GM12878 (cell line): ENCODE data around the gene SNRPD3. TPM values are rescaled to one million over a fixed set of nuclear protein-coding genes. Genes with fewer than 3 reads are reported as not detected.

ENCODE experiments used
- ATAC-seq: fragments of 200-7000 bp; cut with Tn5 transposase; 3 replicates; pipeline ENCODE4 v1.9.1; 2020; ENCODE audit warnings: mild to moderate bottlenecking, moderate library complexity
- BruUV-seq: library from RNA; stranded (reverse); fragments of 400-500 nt; replicated peaks from 2 replicates; lab custom pipeline; 2021; lab: Mats Ljungman, UMichigan
- CTCF ChIA-PET: fragments of 300-600 bp; sonication (Branson Sonifier 250); formaldehyde crosslinking; extraction: SDS; loops from one replicate; lab custom pipeline; 2021; ENCODE audit warnings: inconsistent platforms; lab: Yijun Ruan, JAX
- POLR2A ChIA-PET: fragments of 350-600 bp; formaldehyde crosslinking; extraction: SDS; loops from one replicate; lab custom pipeline; 2021; ENCODE audit warnings: inconsistent platforms; lab: Charles Lee
- RAD21 ChIA-PET: fragments of 300-600 bp; sonication (Branson Sonifier 250); formaldehyde crosslinking; loops from one replicate; lab custom pipeline; 2023; ENCODE audit warnings: antibody characterized with exemption; ENCODE audit not compliant: unreplicated experiment; lab: Charles Lee
- SMC1A ChIA-PET: fragments of 300-600 bp; sonication (Branson Sonifier 250); formaldehyde crosslinking; loops from one replicate; lab custom pipeline; 2023; ENCODE audit not compliant: unreplicated experiment, uncharacterized antibody; lab: Charles Lee
- DNase-seq: peaks from one replicate; pipeline ENCODE4 v3.0.0-alpha.2; 2011; ENCODE audit warnings: low read depth, low spot score
- FAIRE-seq: peaks from 3 replicates; lab custom pipeline; 2011; peaks lifted over from hg19 to GRCh38; lab: Jason Lieb, UNC
- H2AFZ ChIP-seq: 2 replicates; pipeline ENCODE4 v1.6.0; 2011; ENCODE audit warnings: low read depth, low read length, control low read depth; ENCODE audit not compliant: control insufficient read depth
- H3K27ac ChIP-seq: 2 replicates; pipeline ENCODE4 v1.5.1; 2011; ENCODE audit warnings: control low read depth; ENCODE audit not compliant: control insufficient read depth, insufficient read depth
- H3K27me3 ChIP-seq, 2 experiments: replicated peaks in 1 of 2; 2 replicates each; pipeline versions ENCODE4 v1.6.0 to v1.6.1; 2011; ENCODE audit warnings: low read length in 1 of 2; ENCODE audit not compliant: control insufficient read depth in 2 of 2, insufficient read depth in 2 of 2
- H3K36me3 ChIP-seq, 2 experiments: 2 replicates each; pipeline ENCODE4 v1.5.1; 2011; ENCODE audit warnings: low read length in 1 of 2; ENCODE audit not compliant: control insufficient read depth in 2 of 2, insufficient read depth in 2 of 2
- H3K4me1 ChIP-seq: 2 replicates; pipeline ENCODE4 v1.6.1; 2011; ENCODE audit warnings: mild to moderate bottlenecking, low read length, moderate library complexity, mixed read lengths; ENCODE audit not compliant: control insufficient read depth, insufficient read depth
- H3K4me2 ChIP-seq: 2 replicates; pipeline ENCODE4 v1.6.0; 2011; ENCODE audit warnings: control low read depth; ENCODE audit not compliant: control insufficient read depth, insufficient read depth
- H3K4me3 ChIP-seq: fragments of 200-600 bp; sonication (generic); 2 replicates; pipeline ENCODE4 v1.5.1; 2016
- H3K79me2 ChIP-seq: 2 replicates; pipeline ENCODE4 v1.6.0; 2011; ENCODE audit warnings: low read length; ENCODE audit not compliant: control insufficient read depth, insufficient read depth
- H3K9ac ChIP-seq: 2 replicates; pipeline ENCODE4 v1.8.0; 2011; ENCODE audit warnings: low read length, control low read depth, mixed read lengths; ENCODE audit not compliant: control insufficient read depth, insufficient read depth
- H3K9me3 ChIP-seq: replicated peaks from 3 replicates; pipeline ENCODE4 v1.5.1; 2011; ENCODE audit warnings: mild to moderate bottlenecking, low read length; ENCODE audit not compliant: control insufficient read depth, insufficient read depth
- H4K20me1 ChIP-seq: 2 replicates; pipeline ENCODE4 v1.6.0; 2011; ENCODE audit not compliant: control insufficient read depth, insufficient read depth
- GATAD2B ChIP-seq: fragments of 450-650 bp; conservative IDR thresholded peaks from 2 replicates; pipeline ENCODE4 v1.6.1; 2017; ENCODE audit warnings: low read depth, mild to moderate bottlenecking, moderate library complexity
- IKZF2 ChIP-seq, 2 experiments: fragments of 450-650 bp; IDR thresholded peaks; 2 replicates each; pipeline ENCODE4 v1.6.1; 2017; ENCODE audit warnings: mild to moderate bottlenecking in 2 of 2, moderate library complexity in 2 of 2
- SRF ChIP-seq, 2 experiments: IDR thresholded peaks; 2 replicates each; pipeline ENCODE4 v1.6.1; 2011; ENCODE audit warnings: low read depth in 2 of 2, low read length in 2 of 2, mild to moderate bottlenecking in 1 of 2, moderate library complexity in 1 of 2
- WGBS: methylation state at CpG from one replicate; pipeline ENCODE4 v1.1.6; 2016; ENCODE audit warnings: low lambda C conversion rate; ENCODE audit not compliant: insufficient replicate concordance, insufficient coverage; ENCODE audit errors: missing lambda C conversion rate; 5-methylcytosine and 5-hydroxymethylcytosine counted together
- in situ Hi-C: fragments of 300-500 bp; cut with MboI; formaldehyde crosslinking; loops from 9 replicates; pipeline ENCODE4 v1.14.3; 2018; ENCODE audit warnings: mixed read lengths
- intact Hi-C: fragments of 100-400 bp; cut with micrococcal nuclease; formaldehyde crosslinking; loops from one replicate; pipeline ENCODE4 v1.14.2; 2022; ENCODE audit not compliant: unreplicated experiment
- polyA plus RNA-seq, 11 experiments: library from polyadenylated mRNA; depleted of rRNA in 4 of 11; unstranded in 6 of 11; stranded (reverse) in 5 of 11; fragments of >200 nt; fragmentation: Nextera tagmentation in 4 of 11; fragmentation: Illumina TruSeq in 1 of 11; extraction: Ambion mirVana in 4 of 11; extraction: Trizol in 1 of 11; gene quantifications; 1 replicate in 1 of 11; 2 replicates in 10 of 11; pipeline versions ENCODE4 v1.2.1 to v1.2.3, GENCODE V29; 2011 to 2016; ENCODE audit warnings: inconsistent platforms in 2 of 11, missing spikeins in 2 of 11, low read depth in 1 of 11
- total RNA-seq, 4 experiments: library from RNA; depleted of rRNA in 3 of 4; stranded (reverse); fragments of >200 nt in 3 of 4; fragmentation: Illumina TruSeq in 1 of 4; extraction: Trizol in 1 of 4; gene quantifications; 2 replicates each; pipeline versions ENCODE4 v1.2.1 to v1.2.3, GENCODE V29; 2013 to 2021
- TF ChIP-seq, protein P1 (sequence below): fragments of 150-350 bp; IDR thresholded peaks from 2 replicates; pipeline ENCODE4 v1.6.1; 2016; ENCODE audit warnings: low read depth, low read length
- TF ChIP-seq, protein P2 (sequence below): fragments of 450-650 bp; IDR thresholded peaks from 2 replicates; pipeline ENCODE4 v1.6.1; 2016; ENCODE audit warnings: mild to moderate bottlenecking, moderate library complexity, borderline replicate concordance

The SNRPD3 gene
- total and polyA plus RNA-seq, 10 of the 15 experiments (the other 5 are each of a cell fraction or from before 2014, with no cell fraction given) = 112 to 324 (median 242) TPM

DNA sequence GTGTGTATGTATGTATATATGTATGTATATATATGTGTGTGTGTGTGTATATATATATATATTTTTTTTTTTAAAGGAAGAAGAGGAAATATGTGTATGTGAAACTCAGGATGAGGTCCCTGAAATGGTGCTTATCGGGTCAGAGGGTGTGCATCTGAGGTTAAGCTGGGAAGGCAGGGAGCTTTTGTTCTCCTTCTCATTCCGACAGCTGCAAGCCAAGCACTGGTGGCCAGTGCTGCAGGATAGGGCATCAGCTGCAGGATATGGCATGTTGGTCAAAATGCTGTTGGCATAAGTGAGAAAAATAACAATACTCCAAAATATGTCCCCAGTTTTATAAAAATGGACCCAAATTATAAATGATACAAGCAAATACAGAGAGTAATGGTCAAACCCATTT lies 7.4 kb downstream of the SNRPD3 start:
- ChIA-PET RAD21 (interaction anchor here (1.1 to 2.0 kb wide), 2 partner anchors 10 to 42 kb away, joined by 3 to 8 read pairs; no protein-coding TSS in a partner anchor), POLR2A (interaction anchor here (1.2 to 6.6 kb wide), 2 partner anchors 8 to 10 kb away, joined by 3 to 42 read pairs; partner anchors contain the start of genes GUCD1 and SNRPD3), CTCF (no interaction called here), SMC1A (no interaction called here)
- H3K9me3 ChIP-seq = no peaks in the 10 kb centered on the region
- peaks cover 20 to 25% of the 10 kb centered on the region in 2 experiments for H3K36me3 ChIP-seq
- peaks cover 3% of the 10 kb centered on the region; the same call in 1 of the 2 replicates for H4K20me1 ChIP-seq
- no peak for DNase-seq
- no peak overlapping the region for H3K4me3 ChIP-seq
- H3K4me1 ChIP-seq = peaks cover 4% of the 10 kb centered on the region; the same call in 1 of the 2 replicates
- no peak overlapping the region for H3K9ac ChIP-seq
- H2AFZ ChIP-seq = no peak overlapping the region
- FAIRE-seq = no peak
- peaks cover 64% of the 10 kb centered on the region for H3K79me2 ChIP-seq
- no peak overlapping the region for H3K4me2 ChIP-seq
- in situ Hi-C loops = no loop called here
- TF ChIP-seq SRF (IDR thresholded peaks at IDR 0.05; ENCODE audit: low read depth in 2 of 2, low read length in 2 of 2) (no peak), GATAD2B (no peak), IKZF2 (IDR thresholded peaks at IDR 0.05) (no peak)
- TF ChIP-seq, protein P1, sequence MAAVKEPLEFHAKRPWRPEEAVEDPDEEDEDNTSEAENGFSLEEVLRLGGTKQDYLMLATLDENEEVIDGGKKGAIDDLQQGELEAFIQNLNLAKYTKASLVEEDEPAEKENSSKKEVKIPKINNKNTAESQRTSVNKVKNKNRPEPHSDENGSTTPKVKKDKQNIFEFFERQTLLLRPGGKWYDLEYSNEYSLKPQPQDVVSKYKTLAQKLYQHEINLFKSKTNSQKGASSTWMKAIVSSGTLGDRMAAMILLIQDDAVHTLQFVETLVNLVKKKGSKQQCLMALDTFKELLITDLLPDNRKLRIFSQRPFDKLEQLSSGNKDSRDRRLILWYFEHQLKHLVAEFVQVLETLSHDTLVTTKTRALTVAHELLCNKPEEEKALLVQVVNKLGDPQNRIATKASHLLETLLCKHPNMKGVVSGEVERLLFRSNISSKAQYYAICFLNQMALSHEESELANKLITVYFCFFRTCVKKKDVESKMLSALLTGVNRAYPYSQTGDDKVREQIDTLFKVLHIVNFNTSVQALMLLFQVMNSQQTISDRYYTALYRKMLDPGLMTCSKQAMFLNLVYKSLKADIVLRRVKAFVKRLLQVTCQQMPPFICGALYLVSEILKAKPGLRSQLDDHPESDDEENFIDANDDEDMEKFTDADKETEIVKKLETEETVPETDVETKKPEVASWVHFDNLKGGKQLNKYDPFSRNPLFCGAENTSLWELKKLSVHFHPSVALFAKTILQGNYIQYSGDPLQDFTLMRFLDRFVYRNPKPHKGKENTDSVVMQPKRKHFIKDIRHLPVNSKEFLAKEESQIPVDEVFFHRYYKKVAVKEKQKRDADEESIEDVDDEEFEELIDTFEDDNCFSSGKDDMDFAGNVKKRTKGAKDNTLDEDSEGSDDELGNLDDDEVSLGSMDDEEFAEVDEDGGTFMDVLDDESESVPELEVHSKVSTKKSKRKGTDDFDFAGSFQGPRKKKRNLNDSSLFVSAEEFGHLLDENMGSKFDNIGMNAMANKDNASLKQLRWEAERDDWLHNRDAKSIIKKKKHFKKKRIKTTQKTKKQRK = no peak
- TF ChIP-seq, protein P2, sequence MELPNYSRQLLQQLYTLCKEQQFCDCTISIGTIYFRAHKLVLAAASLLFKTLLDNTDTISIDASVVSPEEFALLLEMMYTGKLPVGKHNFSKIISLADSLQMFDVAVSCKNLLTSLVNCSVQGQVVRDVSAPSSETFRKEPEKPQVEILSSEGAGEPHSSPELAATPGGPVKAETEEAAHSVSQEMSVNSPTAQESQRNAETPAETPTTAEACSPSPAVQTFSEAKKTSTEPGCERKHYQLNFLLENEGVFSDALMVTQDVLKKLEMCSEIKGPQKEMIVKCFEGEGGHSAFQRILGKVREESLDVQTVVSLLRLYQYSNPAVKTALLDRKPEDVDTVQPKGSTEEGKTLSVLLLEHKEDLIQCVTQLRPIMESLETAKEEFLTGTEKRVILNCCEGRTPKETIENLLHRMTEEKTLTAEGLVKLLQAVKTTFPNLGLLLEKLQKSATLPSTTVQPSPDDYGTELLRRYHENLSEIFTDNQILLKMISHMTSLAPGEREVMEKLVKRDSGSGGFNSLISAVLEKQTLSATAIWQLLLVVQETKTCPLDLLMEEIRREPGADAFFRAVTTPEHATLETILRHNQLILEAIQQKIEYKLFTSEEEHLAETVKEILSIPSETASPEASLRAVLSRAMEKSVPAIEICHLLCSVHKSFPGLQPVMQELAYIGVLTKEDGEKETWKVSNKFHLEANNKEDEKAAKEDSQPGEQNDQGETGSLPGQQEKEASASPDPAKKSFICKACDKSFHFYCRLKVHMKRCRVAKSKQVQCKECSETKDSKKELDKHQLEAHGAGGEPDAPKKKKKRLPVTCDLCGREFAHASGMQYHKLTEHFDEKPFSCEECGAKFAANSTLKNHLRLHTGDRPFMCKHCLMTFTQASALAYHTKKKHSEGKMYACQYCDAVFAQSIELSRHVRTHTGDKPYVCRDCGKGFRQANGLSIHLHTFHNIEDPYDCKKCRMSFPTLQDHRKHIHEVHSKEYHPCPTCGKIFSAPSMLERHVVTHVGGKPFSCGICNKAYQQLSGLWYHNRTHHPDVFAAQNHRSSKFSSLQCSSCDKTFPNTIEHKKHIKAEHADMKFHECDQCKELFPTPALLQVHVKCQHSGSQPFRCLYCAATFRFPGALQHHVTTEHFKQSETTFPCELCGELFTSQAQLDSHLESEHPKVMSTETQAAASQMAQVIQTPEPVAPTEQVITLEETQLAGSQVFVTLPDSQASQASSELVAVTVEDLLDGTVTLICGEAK = no peak
- no peak overlapping the region for H3K27ac ChIP-seq
- intact Hi-C loops = no loop called here
- WGBS = 56% methylated on average over 2 of the region's 2 CpGs
- no peak for ATAC-seq
- no peaks in the 10 kb centered on the region for H3K27me3 ChIP-seq
- BruUV-seq = no TSS peak
